ENCODE results near the gene KRT10. TPM values are rescaled to one million over a fixed set of nuclear protein-coding genes. Genes with fewer than 3 reads are reported as not detected.

Gene KRT10
- total RNA-seq, 2 experiments from 2014 or later, result 19.2 to 33.7 TPM

DNA sequence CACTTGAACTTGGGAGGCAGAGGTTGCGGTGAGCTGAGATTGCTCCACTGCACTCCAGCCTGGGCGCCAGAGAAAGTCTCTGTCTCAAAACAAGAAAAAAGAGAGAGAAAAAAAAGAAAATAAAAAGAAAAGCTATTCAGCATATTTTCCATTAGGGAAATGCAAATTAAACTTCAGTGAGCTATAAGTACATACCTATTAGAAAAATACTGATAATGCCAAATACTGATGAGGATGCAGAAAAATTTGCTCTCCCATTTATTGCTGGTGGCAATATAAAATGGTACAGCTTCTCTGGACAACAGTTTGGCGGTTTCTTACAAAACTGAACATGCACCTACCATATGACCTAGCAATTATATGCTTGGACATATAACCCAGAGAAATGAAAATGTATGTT lies 9.8 kb downstream of the KRT10 start:
- Mint-ChIP-seq H3K36me3 (peaks cover 14% of the 10 kb centered on the region), H3K4me1 (peaks cover 6% of the 10 kb centered on the region), H3K4me3 (no peak overlapping the region), H3K27me3 (peaks cover 60% of the 10 kb centered on the region), H3K9me3 (ENCODE audit: low read depth) (no peaks in the 10 kb centered on the region), H3K27ac (no peak overlapping the region)
- DNase-seq, result no peak
- CTCF ChIA-PET, result no interaction called here
- no peak for ATAC-seq

DNA sequence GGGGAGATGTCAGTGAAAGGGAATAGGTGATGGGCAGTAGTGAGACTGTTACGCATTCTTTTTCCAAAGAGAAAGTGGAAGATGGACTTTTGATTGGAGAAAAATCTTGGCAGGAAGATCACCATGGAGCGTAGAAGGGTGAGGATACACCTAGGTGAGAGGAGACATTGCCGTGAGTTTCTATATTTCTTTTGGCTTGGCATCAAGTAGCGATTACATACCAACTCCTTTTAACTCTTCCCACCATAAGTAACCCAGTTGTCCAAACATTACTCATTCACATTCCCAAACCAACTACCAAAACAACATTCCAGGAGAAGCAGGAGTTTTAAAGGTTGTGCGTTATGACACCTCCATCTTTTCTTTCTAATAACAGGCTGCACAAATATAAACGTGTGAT lies 11.9 kb downstream of the KRT10 start:
- CTCF ChIA-PET, result no interaction called here
- H3K36me3 Mint-ChIP-seq, result peaks cover 2% of the 10 kb centered on the region
- DNase-seq (no peak), ATAC-seq (no peak)
- no peaks in the 10 kb centered on the region for H3K4me1 Mint-ChIP-seq
- H3K4me3 Mint-ChIP-seq, result no peak overlapping the region
- no peak overlapping the region for H3K27ac Mint-ChIP-seq
- no peaks in the 10 kb centered on the region for H3K9me3 Mint-ChIP-seq (ENCODE audit: low read depth)
- H3K27me3 Mint-ChIP-seq, result peaks cover 78% of the 10 kb centered on the region

DNA sequence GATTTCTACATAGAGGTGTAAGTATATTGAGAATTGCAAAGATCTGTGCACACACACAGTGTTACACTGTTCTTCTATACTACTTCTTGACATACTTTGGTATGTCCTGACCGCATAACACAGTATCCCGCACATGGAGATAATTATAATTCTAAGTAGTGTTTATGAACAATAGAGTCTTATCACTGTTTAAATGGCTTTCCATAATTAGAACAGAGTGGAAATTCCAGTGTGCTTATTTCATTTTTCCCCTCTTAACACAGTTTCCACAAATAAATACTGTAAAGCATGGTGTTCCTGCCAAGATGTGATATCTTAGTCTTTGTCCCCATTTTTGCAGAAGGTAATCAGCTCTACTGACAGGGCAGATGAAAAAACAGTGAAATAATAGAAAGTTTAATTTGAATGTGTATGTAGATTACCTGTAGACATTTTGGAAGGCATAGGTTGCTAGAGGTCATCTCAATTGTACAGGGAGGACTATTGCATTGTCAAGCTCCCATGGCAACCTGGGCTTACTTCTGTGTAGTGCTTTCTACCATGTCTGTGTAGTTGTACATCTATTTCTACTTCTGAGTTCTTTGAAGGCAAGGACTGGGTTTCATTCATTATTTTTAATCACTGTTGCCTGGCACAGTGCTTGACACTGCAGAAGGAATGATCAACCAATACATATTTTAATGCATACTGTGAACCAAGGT lies 12.5 kb downstream of the KRT10 start:
- no peak overlapping the region for H3K4me3 Mint-ChIP-seq
- H3K9me3 Mint-ChIP-seq (ENCODE audit: low read depth), result no peaks in the 10 kb centered on the region
- CTCF ChIA-PET, result no interaction called here
- ATAC-seq (no peak), DNase-seq (no peak)
- H3K27me3 Mint-ChIP-seq, result peaks cover 84% of the 10 kb centered on the region
- no peaks in the 10 kb centered on the region for H3K4me1 Mint-ChIP-seq
- no peak overlapping the region for H3K27ac Mint-ChIP-seq
- H3K36me3 Mint-ChIP-seq, result peaks cover 2% of the 10 kb centered on the region

DNA sequence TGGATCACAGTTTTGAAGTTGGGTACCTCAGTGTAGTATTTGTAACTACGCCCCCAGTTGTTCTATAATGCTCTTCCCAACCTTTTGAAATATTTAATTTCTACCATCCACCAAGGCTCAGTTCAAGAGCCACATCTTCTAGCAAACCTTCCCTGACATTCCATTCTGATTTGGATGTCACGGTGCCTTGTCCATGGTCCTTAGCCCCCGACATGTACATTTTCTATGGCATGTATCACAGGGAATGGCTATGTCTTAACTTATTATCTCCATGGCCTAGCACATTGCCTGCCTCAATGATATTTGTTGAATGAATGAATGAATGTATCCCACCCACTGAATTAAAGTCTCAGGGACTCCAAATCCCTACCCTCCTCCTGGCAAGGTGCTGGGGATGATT lies 16.3 kb downstream of the KRT10 start:
- CTCF ChIA-PET, result interaction anchor here (1.1 kb wide), 2 partner anchors 857 to 860 kb away, joined by 3 read pairs; no protein-coding TSS in a partner anchor
- ATAC-seq, result no peak

DNA sequence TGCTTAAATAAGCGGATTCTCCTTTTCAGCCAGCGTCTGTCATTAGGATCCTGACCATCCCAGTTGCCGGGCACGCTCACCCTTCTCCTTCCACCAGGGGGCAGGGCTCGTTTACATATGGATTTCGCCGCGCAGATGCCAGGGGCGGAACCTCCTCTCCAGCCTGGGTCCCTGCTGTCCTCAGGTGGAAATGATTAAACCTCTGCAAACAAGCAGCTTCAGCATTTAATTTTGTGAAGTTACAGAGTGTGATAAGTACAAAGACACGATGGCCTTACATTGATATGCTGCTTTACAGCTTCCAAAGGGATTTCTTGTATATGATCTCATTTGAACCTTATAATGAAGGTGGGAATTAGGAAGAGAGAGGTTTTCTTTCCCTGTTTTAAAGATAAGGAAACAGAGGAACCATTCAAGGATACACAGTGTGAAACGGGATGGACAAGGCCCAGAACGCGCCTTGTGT lies 18.8 kb downstream of the KRT10 start:
- CTCF ChIA-PET, result interaction anchor here (0.7 to 1.8 kb wide), 6 partner anchors 12 to 845 kb away, joined by 3 to 7 read pairs (median 4); no protein-coding TSS in a partner anchor
- Mint-ChIP-seq H3K27ac (no peak overlapping the region), H3K9me3 (ENCODE audit: low read depth) (no peaks in the 10 kb centered on the region), H3K27me3 (peaks cover 49% of the 10 kb centered on the region), H3K4me1 (peaks cover 2% of the 10 kb centered on the region), H3K4me3 (no peak overlapping the region), H3K36me3 (no peaks in the 10 kb centered on the region)
- DNase-seq (peak; percentile 82), ATAC-seq (peak; percentile 85)

More for the DNA sequence above, 16.3 kb downstream of the KRT10 start:
- Mint-ChIP-seq H3K4me3 (no peak overlapping the region), H3K4me1 (peaks cover 2% of the 10 kb centered on the region), H3K27me3 (peaks cover 63% of the 10 kb centered on the region), H3K27ac (no peak overlapping the region), H3K9me3 (ENCODE audit: low read depth) (no peaks in the 10 kb centered on the region), H3K36me3 (no peaks in the 10 kb centered on the region)
- no peak for DNase-seq

DNA sequence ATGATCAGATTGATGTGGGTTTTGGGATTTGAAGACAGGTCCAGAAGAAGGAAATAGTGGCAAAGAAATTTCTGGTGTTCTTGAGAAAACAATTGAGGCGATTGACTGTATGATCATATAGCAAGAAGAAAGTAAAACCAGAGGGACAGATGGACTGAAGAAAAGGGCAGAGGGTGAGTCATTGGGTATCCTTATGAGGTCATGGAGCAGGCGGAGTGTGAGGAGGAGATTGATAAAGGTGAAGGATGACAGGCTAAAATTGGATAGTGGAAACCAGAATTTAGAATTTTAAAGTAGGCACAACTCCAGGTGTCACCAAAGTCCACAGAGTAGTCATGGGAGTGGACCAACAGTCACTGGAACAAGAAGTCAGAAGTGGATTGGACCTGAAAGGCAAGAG lies 21.3 kb downstream of the KRT10 start:
- no peak overlapping the region for H3K27ac Mint-ChIP-seq
- peaks cover 40% of the 10 kb centered on the region for H3K27me3 Mint-ChIP-seq
- H3K4me1 Mint-ChIP-seq, result peaks cover 2% of the 10 kb centered on the region
- H3K36me3 Mint-ChIP-seq, result no peaks in the 10 kb centered on the region
- H3K9me3 Mint-ChIP-seq (ENCODE audit: low read depth), result no peaks in the 10 kb centered on the region
- CTCF ChIA-PET, result interaction anchor here (1.3 kb wide), 1 partner anchor 32 kb away, joined by 3 read pairs; no protein-coding TSS in a partner anchor
- DNase-seq, result no peak
- H3K4me3 Mint-ChIP-seq, result no peak overlapping the region
- no peak for ATAC-seq

DNA sequence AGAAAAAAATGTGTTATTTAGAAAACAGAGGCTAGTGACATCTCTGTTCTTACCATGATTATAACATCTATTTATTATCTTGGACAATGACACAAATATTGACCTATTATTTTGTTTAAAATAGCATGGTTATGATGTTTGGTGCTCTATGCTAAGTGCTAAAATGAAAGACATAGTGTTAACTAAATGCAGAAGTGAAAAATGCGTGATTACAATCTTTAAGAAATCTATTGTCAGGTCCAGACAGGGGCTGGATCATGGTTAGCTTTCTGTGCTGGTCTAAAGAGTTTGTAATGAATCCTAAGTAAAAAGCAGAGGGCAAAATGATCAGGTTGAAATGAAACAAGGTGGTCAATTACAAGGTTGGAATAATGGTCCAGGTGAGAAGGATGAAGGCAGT lies 22.0 kb downstream of the KRT10 start:
- Mint-ChIP-seq H3K27ac (no peak overlapping the region), H3K9me3 (ENCODE audit: low read depth) (no peaks in the 10 kb centered on the region), H3K27me3 (peaks cover 35% of the 10 kb centered on the region), H3K4me3 (no peak overlapping the region), H3K4me1 (peaks cover 2% of the 10 kb centered on the region), H3K36me3 (no peaks in the 10 kb centered on the region)
- DNase-seq (no peak), ATAC-seq (no peak)
- CTCF ChIA-PET, result no interaction called here

DNA sequence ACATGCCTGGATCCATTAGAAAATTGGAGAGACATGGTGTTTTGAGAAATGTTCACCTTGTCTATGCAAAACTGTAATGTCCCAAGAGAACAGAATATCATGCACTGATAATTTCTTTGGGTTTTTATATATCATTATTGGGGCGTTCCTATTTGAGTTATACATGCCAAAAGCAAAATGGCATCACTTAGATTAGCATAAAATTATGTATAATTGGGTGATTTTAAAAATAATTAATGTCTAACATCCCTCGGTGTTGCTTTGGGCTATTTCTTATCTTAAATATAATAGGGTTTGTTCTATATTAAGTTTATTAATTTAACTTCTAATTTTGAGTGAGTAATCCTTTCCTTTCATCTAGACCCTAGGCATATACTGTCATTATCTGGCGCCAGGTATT lies 22.6 kb downstream of the KRT10 start, which contains the start of gene KRT28:
Gene KRT28, minus strand, starts transcription at position 101 of the 400 bp plus-strand sequence. Its CDS starts 66 bp downstream, at position 35.
- no peak for DNase-seq
- peaks cover 2% of the 10 kb centered on the region for H3K4me1 Mint-ChIP-seq
- no peak for ATAC-seq
- H3K36me3 Mint-ChIP-seq, result no peaks in the 10 kb centered on the region
- CTCF ChIA-PET, result no interaction called here
- H3K27ac Mint-ChIP-seq, result no peak within 1 kb of the TSS
- H3K9me3 Mint-ChIP-seq (ENCODE audit: low read depth), result no peaks in the 10 kb centered on the region
- no peak within 1 kb of the TSS for H3K4me3 Mint-ChIP-seq
- peaks cover 34% of the 10 kb centered on the region for H3K27me3 Mint-ChIP-seq

DNA sequence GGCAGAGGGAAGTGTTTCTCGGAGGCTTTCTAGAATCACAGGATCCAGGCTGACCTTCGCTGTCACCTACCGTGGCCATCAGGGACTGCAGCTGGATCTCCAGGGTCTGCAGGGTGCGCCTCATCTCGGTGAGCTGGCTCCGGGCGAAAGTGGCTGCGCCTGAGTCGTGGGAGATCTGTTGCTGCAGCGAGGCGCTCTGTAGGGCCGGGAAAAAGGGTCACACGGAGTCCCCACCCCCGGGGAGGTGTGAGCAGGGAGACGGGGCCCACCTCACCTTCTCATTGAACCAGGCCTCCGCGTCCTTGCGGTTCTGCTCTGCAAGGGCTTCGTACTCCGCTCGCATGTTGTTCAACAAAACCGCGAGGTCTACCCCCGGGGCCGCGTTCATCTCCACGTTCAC lies 25.6 kb downstream of the KRT10 start:
- no peaks in the 10 kb centered on the region for H3K4me1 Mint-ChIP-seq

DNA sequence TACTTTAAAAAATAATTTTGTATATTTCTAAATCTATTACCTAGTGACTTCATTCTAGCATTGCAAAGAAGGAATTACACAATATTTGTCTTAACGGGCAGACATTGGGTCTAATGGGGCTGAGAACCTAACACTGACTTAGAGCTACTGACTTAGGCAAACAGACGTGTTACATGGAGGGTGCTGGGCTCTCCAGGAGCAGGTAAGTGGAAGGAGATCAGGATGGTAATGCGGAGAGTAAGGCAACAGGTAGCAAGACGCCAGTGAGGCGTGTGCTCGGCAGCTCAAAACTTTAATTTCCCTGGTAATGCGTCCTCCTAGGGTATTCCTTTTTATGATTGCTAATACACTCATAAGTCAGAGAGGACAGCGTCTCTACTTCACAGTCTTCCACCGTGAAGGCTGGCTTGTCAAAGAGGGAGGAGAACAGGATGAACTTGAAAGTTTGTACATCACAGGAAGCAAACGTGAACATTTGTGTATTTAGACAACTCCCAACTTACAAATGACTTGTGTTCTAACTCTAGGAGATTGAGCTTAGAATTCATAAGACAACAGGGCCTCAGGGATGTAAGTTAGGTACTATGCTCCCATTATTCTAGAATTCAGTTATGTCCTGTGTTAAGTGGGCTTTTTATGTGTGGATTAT lies 27.3 kb downstream of the KRT10 start:
- no peaks in the 10 kb centered on the region for H3K9me3 Mint-ChIP-seq (ENCODE audit: low read depth)
- H3K36me3 Mint-ChIP-seq, result no peaks in the 10 kb centered on the region
- peaks cover 45% of the 10 kb centered on the region for H3K27me3 Mint-ChIP-seq
- CTCF ChIA-PET, result no interaction called here
- DNase-seq, result no peak
- H3K27ac Mint-ChIP-seq, result no peak overlapping the region
- H3K4me3 Mint-ChIP-seq, result no peak overlapping the region
- no peaks in the 10 kb centered on the region for H3K4me1 Mint-ChIP-seq
- ATAC-seq, result no peak

More for the DNA sequence above, 25.6 kb downstream of the KRT10 start:
- Mint-ChIP-seq H3K9me3 (ENCODE audit: low read depth) (no peaks in the 10 kb centered on the region), H3K27ac (no peak overlapping the region), H3K27me3 (peaks cover 37% of the 10 kb centered on the region), H3K4me3 (no peak overlapping the region), H3K36me3 (no peaks in the 10 kb centered on the region)
- DNase-seq (no peak), ATAC-seq (no peak)
- CTCF ChIA-PET, result interaction anchor here (1.5 kb wide), 1 partner anchor 866 kb away, joined by 4 read pairs; no protein-coding TSS in a partner anchor

DNA sequence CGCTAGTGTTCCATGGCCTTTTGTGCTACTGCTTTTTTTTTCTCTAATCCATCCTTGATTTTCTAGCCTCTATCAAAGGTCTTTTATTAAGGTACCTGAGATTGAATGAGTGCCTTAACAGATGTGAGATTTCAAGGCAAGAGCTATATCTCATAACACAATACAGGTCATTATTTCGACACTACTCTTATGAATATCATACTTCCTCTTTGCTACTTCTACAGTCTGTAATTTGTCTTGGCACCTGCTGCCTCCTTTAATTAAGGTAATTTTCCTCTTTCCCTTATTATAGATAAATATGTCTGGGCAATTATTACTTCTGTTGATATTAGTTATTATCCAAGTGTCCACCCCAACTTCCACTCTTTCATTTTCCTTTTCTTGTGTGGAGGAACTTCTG lies 27.9 kb downstream of the KRT10 start:
- no peak overlapping the region for H3K4me3 Mint-ChIP-seq
- ATAC-seq, result no peak
- no peaks in the 10 kb centered on the region for H3K9me3 Mint-ChIP-seq (ENCODE audit: low read depth)
- peaks cover 43% of the 10 kb centered on the region for H3K27me3 Mint-ChIP-seq
- no peak for DNase-seq
- H3K36me3 Mint-ChIP-seq, result no peaks in the 10 kb centered on the region
- H3K4me1 Mint-ChIP-seq, result no peaks in the 10 kb centered on the region
- H3K27ac Mint-ChIP-seq, result no peak overlapping the region
- CTCF ChIA-PET, result no interaction called here

DNA sequence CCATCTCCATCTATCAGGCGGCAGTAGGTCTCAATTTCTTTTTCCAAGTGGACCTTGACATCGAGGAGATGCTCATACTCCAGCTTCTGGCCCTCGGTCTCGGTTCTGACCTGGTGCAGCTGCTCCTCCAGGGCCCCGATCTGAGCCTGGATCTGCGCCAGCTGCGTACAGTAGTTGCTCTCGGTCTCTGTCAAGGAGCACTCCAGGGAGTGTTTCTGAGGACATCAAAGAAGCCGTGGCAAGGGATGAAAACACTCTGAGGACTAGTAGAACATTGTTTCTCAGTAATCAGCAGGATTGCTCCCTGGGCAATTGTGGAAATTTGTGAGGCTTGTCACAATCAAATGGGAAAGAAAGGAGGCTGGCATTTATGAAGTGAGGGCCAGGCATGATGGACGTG lies 28.6 kb downstream of the KRT10 start:
- H3K27me3 Mint-ChIP-seq, result peaks cover 41% of the 10 kb centered on the region
- no peaks in the 10 kb centered on the region for H3K4me1 Mint-ChIP-seq
- ATAC-seq (no peak), DNase-seq (no peak)
- H3K36me3 Mint-ChIP-seq, result no peaks in the 10 kb centered on the region
- CTCF ChIA-PET, result no interaction called here
- no peak overlapping the region for H3K4me3 Mint-ChIP-seq
- H3K9me3 Mint-ChIP-seq (ENCODE audit: low read depth), result no peaks in the 10 kb centered on the region
- H3K27ac Mint-ChIP-seq, result no peak overlapping the region

DNA sequence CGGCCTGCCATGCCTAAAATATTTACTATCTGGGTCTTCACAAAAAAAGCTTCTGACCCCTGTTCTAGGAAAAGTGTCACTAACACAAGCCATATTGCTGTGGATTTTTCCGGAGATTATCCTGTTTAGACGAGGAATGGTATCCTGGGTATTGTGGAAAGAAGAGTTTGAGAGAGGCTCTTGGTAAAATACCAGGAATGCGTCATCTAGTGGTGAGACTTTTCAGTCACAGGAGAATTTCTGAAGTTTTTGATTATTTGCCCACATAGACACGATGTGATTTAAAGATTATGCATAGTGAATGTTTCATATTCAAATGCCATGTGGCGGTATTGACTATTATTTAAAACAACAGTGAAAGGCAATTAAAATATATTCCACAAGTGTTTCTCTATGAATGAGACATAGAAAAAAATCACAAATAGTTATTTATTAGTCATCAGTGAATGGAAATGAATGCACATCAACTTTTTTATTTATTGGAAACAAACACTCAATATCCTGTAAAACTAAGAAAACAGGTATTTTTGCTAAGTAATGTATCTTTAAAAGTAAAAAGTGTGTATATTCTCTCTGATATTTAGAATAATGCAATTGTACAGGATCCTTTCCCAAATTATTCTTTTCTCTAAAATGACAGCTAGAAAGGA lies 30.5 kb downstream of the KRT10 start:
- no peaks in the 10 kb centered on the region for H3K9me3 Mint-ChIP-seq (ENCODE audit: low read depth)
- ATAC-seq (no peak), DNase-seq (no peak)
- no peak overlapping the region for H3K27ac Mint-ChIP-seq
- CTCF ChIA-PET, result interaction anchor here (0.9 to 1.2 kb wide), 3 partner anchors 11 to 21 kb away, joined by 3 to 8 read pairs (median 3); no protein-coding TSS in a partner anchor
- H3K36me3 Mint-ChIP-seq, result no peaks in the 10 kb centered on the region
- H3K4me1 Mint-ChIP-seq, result no peaks in the 10 kb centered on the region
- H3K27me3 Mint-ChIP-seq, result peaks cover 37% of the 10 kb centered on the region
- H3K4me3 Mint-ChIP-seq, result no peak overlapping the region

All from activated CD8-positive, alpha-beta memory T cell treated with anti-CD3 and anti-CD28 coated beads, Interleukin-2, amount 10 ng/mL, durations not matched to agents 7 days and 5 days (primary cell).